Activated B cell treated with CpG ODN at 0.5 μM for 24 hours (primary cell): ENCODE measurements around the gene CACNG6. TPM values are rescaled to one million over a fixed set of nuclear protein-coding genes. Genes with fewer than 3 reads are reported as not detected.

Experiments
- ATAC-seq: fragments of 200-7000 bp; cut with Tn5 transposase; one replicate; pipeline ENCODE4 v1.10.0; 2021; ENCODE audit warnings: low read depth, mild to moderate bottlenecking, moderate library complexity
- CTCF ChIA-PET: fragments of 350-600 bp; sonication (Branson Sonifier 250); formaldehyde crosslinking; loops from one replicate; lab custom pipeline; 2021; ENCODE audit warnings: antibody characterized with exemption; lab: Charles Lee
- POLR2A ChIA-PET: fragments of 350-600 bp; sonication (Branson Sonifier 250); formaldehyde crosslinking; loops from one replicate; lab custom pipeline; 2021; ENCODE audit warnings: antibody characterized with exemption; lab: Charles Lee
- DNase-seq: peaks from one replicate; pipeline ENCODE4 v3.0.0; 2022
- H3K27ac Mint-ChIP-seq: one replicate; pipeline ENCODE4 v1.8.0; 2020; ENCODE audit warnings: mixed read lengths
- H3K27me3 Mint-ChIP-seq: one replicate; pipeline ENCODE4 v1.8.0; 2021; ENCODE audit warnings: mixed read lengths
- H3K36me3 Mint-ChIP-seq: one replicate; pipeline ENCODE4 v1.8.0; 2021; ENCODE audit warnings: low read depth, mixed read lengths
- H3K4me1 Mint-ChIP-seq: one replicate; pipeline ENCODE4 v1.8.0; 2021; ENCODE audit warnings: mixed read lengths
- H3K4me3 Mint-ChIP-seq: one replicate; pipeline ENCODE4 v1.8.0; 2020; ENCODE audit warnings: mild to moderate bottlenecking, mixed read lengths
- H3K9me3 Mint-ChIP-seq: one replicate; pipeline ENCODE4 v1.8.0; 2020; ENCODE audit warnings: mixed read lengths
- intact Hi-C: fragments of 100-400 bp; cut with micrococcal nuclease; formaldehyde crosslinking; loops from one replicate; pipeline ENCODE4 v1.15.1; 2024
- total RNA-seq: library from RNA; stranded (reverse); gene quantifications from 2 replicates; pipeline ENCODE4 v1.2.3, GENCODE V29; 2022
- TF ChIP-seq, protein P1 (sequence below): fragments of 200-600 bp; IDR thresholded peaks from one replicate; pipeline ENCODE4 v1.8.0; 2022; ENCODE audit warnings: antibody characterized with exemption, mild to moderate bottlenecking

CACNG6 gene
- total RNA-seq, 1 donor from 2014 or later: not detected

DNA sequence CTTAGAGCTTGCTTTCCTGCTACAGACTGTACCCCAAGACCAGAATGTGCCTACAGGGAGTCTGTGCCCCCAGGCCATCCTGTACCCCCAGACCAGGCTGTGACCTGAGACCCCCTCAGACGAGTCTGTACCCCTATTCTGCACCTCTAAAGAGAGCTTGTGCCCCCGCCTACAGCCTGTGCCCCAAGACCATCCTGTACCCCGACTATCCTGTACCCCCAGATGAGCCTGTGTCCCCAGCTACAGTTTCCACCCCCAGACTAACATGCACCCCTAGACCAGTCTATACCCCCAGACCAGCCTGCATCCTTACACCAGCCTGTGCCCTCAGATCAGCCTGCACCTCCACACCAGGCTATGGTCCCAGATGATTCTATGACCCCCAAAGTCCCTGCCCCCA, 2.0 kb downstream of the CACNG6 start:
- Mint-ChIP-seq H3K4me1 (no peaks in the 10 kb centered on the region), H3K27ac (no peak overlapping the region), H3K36me3 (no peaks in the 10 kb centered on the region), H3K4me3 (no peak overlapping the region), H3K27me3 (peaks cover 34% of the 10 kb centered on the region), H3K9me3 (no peaks in the 10 kb centered on the region)
- TF ChIP-seq, protein P1, sequence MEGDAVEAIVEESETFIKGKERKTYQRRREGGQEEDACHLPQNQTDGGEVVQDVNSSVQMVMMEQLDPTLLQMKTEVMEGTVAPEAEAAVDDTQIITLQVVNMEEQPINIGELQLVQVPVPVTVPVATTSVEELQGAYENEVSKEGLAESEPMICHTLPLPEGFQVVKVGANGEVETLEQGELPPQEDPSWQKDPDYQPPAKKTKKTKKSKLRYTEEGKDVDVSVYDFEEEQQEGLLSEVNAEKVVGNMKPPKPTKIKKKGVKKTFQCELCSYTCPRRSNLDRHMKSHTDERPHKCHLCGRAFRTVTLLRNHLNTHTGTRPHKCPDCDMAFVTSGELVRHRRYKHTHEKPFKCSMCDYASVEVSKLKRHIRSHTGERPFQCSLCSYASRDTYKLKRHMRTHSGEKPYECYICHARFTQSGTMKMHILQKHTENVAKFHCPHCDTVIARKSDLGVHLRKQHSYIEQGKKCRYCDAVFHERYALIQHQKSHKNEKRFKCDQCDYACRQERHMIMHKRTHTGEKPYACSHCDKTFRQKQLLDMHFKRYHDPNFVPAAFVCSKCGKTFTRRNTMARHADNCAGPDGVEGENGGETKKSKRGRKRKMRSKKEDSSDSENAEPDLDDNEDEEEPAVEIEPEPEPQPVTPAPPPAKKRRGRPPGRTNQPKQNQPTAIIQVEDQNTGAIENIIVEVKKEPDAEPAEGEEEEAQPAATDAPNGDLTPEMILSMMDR: no peak
- ChIA-PET POLR2A (interaction anchor here (0.6 kb wide), 1 partner anchor 34 kb away, joined by 12 read pairs; no protein-coding TSS in a partner anchor), CTCF (no interaction called here)
- ATAC-seq: no peak
- intact Hi-C loops: no loop called here
- no peak for DNase-seq

DNA sequence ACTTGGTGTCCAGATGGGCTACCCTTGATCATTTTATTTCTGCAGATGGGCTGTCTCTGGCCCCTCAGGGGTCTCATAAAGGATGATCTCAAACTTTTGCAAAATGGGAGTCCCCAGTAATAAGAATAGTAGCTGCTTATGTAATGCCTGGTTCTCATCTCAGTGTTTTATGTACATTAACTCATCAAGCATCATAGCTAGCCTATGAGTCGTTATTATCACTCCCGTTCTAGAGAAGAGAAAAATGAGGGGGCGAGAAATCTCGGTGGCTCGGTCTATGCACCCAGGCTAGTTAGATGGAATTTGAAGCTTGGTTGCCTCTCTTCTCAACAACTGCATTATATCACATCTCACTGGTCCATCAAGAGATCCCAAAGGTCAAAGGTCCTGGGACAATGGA, 3.4 kb downstream of the CACNG6 start:
- no peaks in the 10 kb centered on the region for H3K36me3 Mint-ChIP-seq
- H3K9me3 Mint-ChIP-seq: no peaks in the 10 kb centered on the region
- CTCF ChIA-PET: no interaction called here
- POLR2A ChIA-PET: no interaction called here
- TF ChIP-seq, protein P1: no peak
- H3K4me1 Mint-ChIP-seq: no peaks in the 10 kb centered on the region
- intact Hi-C loops: no loop called here
- no peak overlapping the region for H3K27ac Mint-ChIP-seq
- peaks cover 36% of the 10 kb centered on the region for H3K27me3 Mint-ChIP-seq
- no peak overlapping the region for H3K4me3 Mint-ChIP-seq
- DNase-seq (no peak), ATAC-seq (no peak)

DNA sequence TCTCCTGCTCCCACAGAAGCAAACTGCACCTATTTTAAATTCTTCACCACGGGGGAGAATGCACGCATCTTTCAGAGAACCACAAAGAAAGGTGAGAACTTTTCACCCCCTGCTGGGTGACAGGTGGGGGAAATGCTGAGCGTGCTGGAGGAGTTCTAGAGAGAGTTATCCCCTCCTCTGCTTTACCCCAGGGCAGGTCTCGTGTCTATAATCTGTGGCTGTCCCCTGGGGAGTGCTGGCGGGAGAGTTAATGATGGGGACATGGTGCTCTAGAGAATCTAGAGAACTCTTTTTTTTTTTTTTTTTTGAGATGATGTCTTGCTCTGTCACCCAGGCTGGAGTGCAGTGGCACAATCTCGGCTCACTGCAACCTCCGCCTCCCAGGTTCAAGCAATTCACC, 6.8 kb downstream of the CACNG6 start:
- no peaks in the 10 kb centered on the region for H3K9me3 Mint-ChIP-seq
- no peak overlapping the region for H3K27ac Mint-ChIP-seq
- DNase-seq: no peak
- no peaks in the 10 kb centered on the region for H3K4me1 Mint-ChIP-seq
- H3K36me3 Mint-ChIP-seq: no peaks in the 10 kb centered on the region
- peaks cover 32% of the 10 kb centered on the region for H3K27me3 Mint-ChIP-seq
- CTCF ChIA-PET: no interaction called here
- no peak overlapping the region for H3K4me3 Mint-ChIP-seq
- intact Hi-C loops: no loop called here
- TF ChIP-seq, protein P1: no peak
- no peak for ATAC-seq
- POLR2A ChIA-PET: no interaction called here

DNA sequence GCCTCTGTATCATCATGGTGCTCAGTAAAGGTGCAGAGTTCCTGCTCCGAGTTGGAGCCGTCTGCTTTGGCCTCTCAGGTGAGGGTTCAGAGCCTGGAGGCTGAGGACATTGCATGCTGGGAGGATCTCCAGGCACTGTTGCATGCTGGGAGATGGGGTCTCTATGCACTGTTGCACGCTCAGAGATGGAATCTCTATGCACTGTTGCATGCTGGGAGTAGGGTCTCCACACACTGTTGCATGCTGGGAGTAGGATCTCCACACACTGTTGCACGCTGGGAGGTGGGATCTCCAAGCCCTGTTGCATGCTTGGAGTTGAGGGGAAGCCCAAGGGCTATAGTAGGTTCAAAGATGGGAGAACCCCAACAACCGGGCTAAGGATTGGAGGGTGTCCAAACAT, 8.3 kb downstream of the CACNG6 start:
- Mint-ChIP-seq H3K27me3 (peaks cover 21% of the 10 kb centered on the region), H3K4me3 (no peak overlapping the region), H3K36me3 (no peaks in the 10 kb centered on the region), H3K4me1 (no peaks in the 10 kb centered on the region), H3K9me3 (no peaks in the 10 kb centered on the region), H3K27ac (no peak overlapping the region)
- intact Hi-C loops: no loop called here
- ATAC-seq (no peak), DNase-seq (no peak)
- POLR2A ChIA-PET: no interaction called here
- CTCF ChIA-PET: no interaction called here
- TF ChIP-seq, protein P1: no peak

DNA sequence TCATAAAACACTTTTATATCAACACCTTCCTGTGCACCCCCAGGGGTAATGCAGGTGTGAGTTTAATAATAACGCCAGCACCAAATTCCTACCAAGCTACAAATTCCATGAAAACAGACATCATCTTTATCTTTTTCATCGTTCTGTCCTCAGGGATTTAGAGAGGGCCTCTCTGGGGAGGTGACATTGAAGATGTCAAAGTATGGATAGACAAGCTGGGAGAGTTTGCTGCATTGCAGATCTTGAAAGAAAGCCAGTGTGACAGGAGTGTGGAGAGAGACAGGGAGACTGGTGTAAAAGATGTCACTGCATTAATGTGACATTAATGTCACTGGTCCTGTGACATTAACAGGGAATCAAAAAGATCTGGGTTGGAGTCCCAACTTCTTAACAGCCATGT, 10.1 kb downstream of the CACNG6 start:
- DNase-seq (no peak), ATAC-seq (no peak)
- ChIA-PET POLR2A (no interaction called here), CTCF (no interaction called here)
- TF ChIP-seq, protein P1: no peak
- no peak overlapping the region for H3K27ac Mint-ChIP-seq
- no peaks in the 10 kb centered on the region for H3K36me3 Mint-ChIP-seq
- no peaks in the 10 kb centered on the region for H3K4me1 Mint-ChIP-seq
- no peaks in the 10 kb centered on the region for H3K9me3 Mint-ChIP-seq
- intact Hi-C loops: no loop called here
- peaks cover 14% of the 10 kb centered on the region for H3K27me3 Mint-ChIP-seq
- H3K4me3 Mint-ChIP-seq: no peak overlapping the region
